Globus pallidus (tissue), 1 donor: Measurements from ENCODE around the gene BAZ1B.
"Not testable (repeated sequence)": the region's sequence is repeated elsewhere in the genome, so short reads cannot be mapped to it uniquely, and the experiment has no call there.

ENCODE experiments used
- DNase-seq: peaks from one replicate; pipeline ENCODE4 v3.0.0-alpha.2; 2015; ENCODE audit warnings: low spot score

BAZ1B gene

GRCh38 chr7:73504920-73505319, 17.2 kb downstream of the BAZ1B start:
- DNase-seq, result no peak

DNA sequence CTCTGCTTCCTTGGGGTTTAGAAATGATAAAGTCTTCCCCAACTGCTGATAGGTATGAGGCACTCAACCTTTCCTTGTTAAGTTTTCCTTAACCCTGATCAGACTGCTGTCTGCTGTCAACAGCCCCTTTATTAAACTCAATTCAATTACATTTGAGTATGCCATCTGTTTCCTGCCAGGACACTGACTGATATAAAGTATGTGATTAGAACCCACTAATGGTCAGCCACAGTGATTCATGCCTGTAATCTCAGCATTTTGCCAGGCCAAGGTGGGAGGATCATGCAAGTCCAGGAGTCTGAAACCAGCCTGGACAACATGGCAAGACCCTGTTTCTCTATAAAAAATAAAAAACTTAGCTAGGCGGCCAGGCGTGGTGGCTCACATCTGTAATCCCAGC, 18.1 kb downstream of the BAZ1B start:
- no peak for DNase-seq

GRCh38 chr7:73503229-73503628, 18.9 kb downstream of the BAZ1B start:
- no peak for DNase-seq

DNA sequence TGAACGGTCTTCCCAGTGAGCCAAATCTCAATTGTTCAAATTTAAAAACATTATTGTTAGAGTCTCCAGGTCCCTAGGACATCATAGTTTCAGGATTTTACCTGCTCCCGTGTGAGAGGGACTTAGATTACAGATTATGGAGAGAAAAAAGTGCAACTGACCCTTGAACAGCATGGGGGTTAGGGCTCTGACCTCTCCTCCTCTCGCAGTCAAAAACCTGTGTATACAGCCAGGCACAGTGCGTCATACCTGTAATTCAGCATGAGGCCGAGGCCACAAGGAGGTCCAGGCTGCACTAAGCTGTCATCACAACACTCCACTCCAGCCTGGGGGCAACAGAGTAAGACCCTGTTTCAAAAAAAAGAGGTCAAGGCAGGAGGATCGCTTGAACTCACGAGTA, 25.5 kb downstream of the BAZ1B start:
- DNase-seq, result no peak

DNA sequence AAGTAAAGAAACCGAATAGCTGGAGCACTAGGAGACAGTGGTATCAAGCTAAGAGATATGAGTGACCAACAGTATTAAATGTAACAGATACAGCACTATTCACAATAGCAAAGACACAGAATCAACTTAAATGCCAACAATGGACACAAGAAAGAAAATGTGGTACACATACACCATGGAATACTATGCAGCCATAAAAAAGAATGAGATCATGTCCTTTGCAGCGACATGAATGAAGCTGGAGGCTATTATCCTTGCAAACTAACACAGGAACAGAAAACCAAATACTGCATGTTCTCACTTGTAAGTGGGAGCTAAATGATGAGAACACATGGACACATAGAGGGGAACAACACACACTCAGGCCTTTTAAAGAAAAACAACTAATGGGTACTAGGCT, 26.6 kb downstream of the BAZ1B start:
- DNase-seq, result not testable (repeated sequence)

DNA sequence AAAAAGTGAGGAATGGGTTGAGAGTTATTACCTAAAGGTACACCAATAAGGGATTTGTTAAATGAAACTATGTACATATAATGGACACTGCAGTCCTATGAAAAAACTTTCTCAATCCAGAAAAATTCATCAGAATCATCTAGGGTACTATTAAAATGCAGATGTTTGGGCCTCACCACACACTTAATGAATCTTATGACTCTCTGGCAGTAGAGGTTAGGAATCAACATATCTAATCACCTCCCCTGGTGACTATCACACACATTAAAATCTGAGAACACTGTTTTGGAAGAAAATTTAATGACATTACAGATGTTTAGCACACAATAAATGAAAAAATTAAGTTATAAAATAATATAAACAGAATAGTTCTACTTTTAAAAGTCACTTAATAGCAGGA, 32.1 kb downstream of the BAZ1B start:
- DNase-seq, result no peak

DNA sequence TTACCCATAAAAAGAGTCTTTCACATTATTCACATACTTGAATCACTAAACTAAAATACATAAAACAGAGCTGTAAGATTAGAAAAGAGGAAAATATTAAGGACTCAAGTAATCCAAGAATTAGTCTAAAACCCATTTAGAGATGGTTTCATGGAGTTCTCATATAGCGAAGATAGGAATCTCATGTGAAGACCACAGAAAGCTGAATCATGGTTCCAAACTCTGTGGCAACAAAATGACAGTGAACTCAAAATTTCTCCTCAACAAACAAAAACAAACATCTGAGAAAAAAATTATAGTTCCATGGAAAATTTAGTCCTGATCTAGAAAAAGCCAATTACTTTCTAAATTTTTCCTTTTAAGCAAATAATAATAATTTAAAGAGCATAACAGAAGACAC, 34.6 kb downstream of the BAZ1B start:
- no peak for DNase-seq

DNA sequence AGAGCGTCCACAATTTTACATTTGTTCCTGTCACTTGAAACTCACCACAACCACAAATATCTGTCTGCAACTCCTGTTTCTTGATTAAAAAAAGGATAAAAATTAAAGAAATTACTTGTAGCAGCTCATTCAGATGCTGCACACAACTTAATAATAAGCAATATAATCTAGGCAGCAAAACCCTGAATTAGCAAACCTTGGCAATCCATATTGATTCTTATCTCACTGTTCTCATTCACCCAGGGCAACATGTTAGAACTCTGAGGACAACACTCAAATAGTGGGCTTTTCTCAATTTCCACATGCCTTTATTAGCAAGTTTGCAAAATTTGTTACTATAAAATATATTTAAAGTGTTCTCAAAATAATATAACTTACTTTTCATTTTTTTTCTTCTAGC, 38.9 kb downstream of the BAZ1B start:
- no peak for DNase-seq

DNA sequence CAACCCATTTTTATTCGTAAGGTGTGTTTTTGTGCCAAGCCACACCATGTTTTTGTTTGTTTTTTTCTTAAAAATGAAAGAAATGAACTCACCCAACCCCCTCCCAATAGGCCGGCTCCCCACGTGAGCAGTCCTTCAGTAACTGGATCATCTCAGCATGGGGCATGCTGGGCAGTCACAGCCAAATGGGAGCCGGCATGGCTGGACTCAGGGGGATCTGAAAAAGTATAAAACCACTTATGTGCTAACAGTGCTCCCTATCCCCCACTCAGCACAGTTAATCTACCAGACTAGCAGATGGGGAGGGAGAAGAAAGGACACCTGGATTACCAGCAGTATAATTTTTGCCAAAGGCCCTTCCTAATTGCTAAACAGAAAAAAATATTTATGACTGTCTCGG, 39.3 kb downstream of the BAZ1B start:
- no peak for DNase-seq

DNA sequence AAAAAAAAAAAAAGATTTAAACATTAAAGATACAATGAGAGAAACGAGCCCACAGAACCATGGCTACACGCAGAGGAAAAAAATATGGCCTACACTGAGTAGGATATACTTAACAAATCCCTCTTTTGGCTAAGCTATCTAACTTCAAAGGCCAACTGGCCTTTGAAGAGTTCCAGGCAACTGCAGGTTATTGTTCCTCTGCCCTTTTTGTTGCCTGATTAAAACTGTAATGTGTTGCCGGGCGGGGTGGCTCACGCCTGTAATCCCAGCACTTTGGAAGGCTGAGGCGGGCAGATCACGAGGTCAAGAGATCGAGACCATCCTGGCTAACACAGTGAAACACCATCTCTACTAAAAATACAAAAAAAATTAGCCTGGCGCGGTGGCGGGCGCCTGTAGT, 40.6 kb downstream of the BAZ1B start:
- DNase-seq, result not testable (repeated sequence)

- no peak for DNase-seq
Observed at GRCh38 chr7:73478549-73478948, 43.5 kb downstream of the BAZ1B start.

- DNase-seq, result no peak
Observed at GRCh38 chr7:73477376-73477775, 44.7 kb downstream of the BAZ1B start.

DNA sequence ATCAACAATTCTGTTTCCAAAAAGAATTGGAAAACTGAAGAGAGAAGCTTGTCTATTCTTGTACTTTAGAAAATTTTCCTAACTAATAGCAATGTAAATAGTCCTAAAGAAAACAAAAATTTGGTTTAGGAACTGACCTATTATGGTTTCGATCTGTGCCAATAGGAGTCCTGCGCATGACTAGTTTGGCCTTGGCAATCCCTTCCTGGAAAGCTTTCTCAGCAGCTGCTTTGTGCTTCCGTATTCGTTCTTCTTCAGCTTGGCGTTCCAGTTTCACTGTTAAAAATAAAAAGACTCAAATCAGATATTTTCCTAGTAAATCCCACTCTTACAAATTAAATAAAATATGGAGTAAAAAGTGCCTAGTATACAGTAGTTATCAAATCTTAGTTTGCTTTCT, 51.9 kb downstream of the BAZ1B start:
- DNase-seq, result no peak

GRCh38 chr7:73467046-73467445, 55.0 kb downstream of the BAZ1B start:
- DNase-seq, result not testable (repeated sequence)

DNA sequence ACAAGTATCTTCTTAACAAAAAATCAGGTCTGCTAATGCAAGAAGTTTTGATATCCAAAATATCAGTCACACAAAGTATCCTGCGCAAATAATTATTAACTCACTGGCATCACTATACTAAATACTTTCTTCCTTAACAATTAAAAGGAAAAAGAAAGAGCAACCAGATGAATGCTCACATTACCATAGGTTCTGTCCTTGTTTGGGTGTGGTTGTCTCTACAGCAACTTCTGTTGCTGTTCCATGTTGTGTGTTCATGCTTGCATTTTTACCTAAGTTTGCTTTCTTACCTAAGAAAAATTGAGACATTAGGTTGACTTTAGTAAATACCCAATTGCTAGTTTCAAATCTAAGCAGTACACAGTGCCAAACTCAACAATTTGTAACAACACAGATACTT, 56.0 kb downstream of the BAZ1B start:
- DNase-seq, result no peak

DNA sequence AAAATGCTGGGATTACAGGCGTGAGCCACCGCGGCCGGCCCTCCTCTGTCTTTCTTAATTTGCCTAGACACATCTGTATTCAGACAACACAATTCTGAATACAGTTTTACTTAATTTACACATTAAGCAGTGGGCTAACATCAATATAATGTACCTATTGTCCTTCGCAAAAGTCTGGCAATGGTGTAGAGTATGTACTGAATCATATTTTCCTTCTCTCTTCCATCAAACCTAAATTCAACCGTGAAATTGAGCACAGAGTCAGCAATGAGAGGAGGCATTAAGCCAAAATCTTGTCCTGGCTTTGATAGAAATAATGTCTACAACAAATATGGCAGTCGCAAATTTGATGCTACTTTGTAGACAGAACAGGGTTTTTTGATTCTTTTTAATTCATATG, 58.1 kb downstream of the BAZ1B start:
- no peak for DNase-seq

- DNase-seq, result no peak
Observed at GRCh38 chr7:73463260-73463659, 58.8 kb downstream of the BAZ1B start.

DNA sequence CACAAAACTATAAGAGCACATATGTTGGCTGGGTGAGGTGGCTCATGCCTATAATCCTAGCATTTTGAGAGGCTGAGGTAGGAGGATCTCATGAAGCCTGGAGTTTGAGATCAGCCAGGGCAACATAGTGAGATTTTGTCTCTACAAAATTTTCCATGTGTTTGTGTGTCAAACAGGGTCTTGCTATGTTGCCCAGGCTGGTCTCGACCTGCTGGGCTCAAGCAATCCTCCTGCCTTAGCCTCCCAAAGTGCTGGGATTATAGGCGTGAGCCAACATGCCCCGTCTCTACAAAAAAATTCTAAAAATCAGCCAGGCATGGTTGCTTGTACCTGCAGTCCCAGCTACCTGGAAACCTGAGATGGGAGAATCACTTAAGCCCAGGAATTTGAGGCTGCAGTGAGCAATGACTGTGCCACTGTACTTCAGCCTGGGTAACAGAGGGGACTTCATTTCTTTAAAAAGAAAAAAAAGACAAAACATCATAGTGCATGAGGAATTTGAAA, 60.3 kb downstream of the BAZ1B start:
- DNase-seq, result no peak

DNA sequence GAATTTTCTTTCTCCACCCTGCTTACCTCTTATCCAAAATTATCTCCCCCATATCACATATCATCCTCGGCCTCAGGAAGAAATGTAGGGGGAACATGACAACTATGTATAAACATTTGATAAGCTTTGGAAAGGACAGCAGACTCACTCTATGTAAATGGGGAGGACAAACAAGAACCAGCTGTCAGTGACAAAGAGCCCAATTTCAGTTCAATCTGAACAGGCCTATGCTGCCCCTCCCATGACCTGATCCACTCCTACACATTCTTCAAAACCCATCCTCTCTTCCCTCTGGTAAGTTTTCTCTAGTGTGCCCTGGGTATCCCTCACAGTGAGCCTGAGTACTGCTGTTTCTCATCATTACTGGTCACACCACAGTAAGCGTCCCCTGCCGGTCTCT, 67.7 kb downstream of the BAZ1B start:
- no peak for DNase-seq

GRCh38 chr7:73452999-73453635, 69.0 kb downstream of the BAZ1B start:
- no peak for DNase-seq

GRCh38 chr7:73451780-73452398, 70.2 kb downstream of the BAZ1B start:
- DNase-seq, result peak; percentile 57

DNA sequence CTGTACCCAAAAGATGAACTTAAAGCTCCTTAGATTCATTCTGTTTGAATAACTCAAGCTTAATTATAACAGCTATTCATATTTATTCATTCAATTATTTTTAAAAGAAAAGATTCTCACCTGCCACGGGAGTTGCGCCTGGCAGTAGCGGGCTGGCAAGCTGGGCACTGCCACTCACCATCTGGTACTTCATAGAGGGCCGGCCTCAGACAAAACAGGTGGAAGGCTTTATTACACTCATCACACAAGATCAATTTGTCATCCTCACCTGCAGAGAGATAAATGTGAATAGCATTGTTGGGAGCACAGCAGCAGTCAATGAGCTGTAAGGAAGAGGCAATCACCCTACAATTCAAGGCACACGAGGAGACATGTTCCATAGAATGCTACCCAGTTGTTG, 72.7 kb downstream of the BAZ1B start:
- no peak for DNase-seq

DNA sequence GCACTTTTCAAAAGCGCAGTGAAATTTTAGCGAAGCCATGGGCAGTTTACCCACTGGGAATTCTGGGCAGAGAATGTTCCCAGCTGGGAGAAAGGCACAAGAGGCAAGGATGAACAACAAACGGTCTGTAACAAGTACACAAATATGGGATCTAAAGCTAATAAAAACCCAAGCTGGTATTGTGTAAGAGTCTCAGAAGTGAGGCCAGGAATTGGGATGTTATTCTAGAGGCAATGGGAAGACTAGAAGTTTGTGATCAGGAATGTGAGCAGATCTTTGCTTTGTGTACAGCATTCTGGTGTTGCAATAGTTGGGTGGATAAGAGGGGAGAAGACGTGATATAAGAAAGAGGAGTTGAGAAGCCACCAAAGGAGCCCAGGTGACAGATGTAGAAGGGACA, 73.5 kb downstream of the BAZ1B start:
- DNase-seq, result no peak

DNA sequence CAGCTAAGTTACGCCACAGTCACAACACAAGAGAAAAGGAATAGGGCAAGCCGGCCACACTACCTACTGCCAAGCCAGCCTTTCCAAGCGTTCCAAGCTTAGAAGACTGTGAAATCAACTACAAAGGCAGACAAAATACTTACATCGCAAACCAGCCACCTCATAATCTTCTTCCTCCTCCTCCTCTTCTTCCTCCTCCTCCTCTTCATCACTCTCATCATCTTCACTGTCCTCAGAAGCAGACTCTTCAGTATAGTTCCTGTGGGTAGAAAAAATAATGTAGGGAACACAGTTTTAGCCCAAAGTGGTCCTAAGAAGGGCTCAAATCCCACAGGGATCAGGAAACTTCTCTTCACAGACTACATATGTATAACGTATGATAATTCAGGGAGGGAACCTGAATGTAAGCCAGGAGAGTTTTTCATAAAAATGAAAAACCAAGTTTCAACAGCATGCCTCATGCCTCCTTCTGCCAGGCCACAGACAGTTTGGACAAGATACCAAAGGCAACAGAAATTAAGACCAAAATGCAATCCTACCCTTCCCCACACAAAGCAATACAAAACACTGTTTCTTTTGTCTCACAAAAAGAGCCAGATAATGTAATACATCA, 74.9 kb downstream of the BAZ1B start:
- no peak for DNase-seq
